HepG2 (cell line): Measurements from ENCODE around the gene PCGF3. TPM values are rescaled to one million over a fixed set of nuclear protein-coding genes. Genes with fewer than 3 reads are reported as not detected.

ENCODE experiments used
- AGO1 ChIP-seq: fragments of 200-400 bp; formaldehyde crosslinking; IDR thresholded peaks from 2 replicates; pipeline ENCODE4 v1.6.1; 2017; ENCODE audit warnings: mild to moderate bottlenecking, low read depth, low read length, moderate library complexity; ENCODE audit not compliant: poor library complexity, severe bottlenecking
- AGO2 ChIP-seq: fragments of 200-400 bp; formaldehyde crosslinking; optimal IDR thresholded peaks from 2 replicates; pipeline ENCODE3; 2017; ENCODE audit warnings: mild to moderate bottlenecking, low read depth, low read length, moderate library complexity
- ATF7 ChIP-seq, 2 experiments: fragments of 450-650 bp in 1 of 2; sonication (generic) in 1 of 2; formaldehyde crosslinking in 1 of 2; IDR thresholded peaks; 2 replicates each; pipeline versions ENCODE4 v1.4.0 to v1.6.1; 2016 to 2020; ENCODE audit warnings: antibody characterized with exemption in 1 of 2, mild to moderate bottlenecking in 1 of 2, missing genetic modification reagents in 1 of 2
- FOSL1 ChIP-seq: sonication (generic); formaldehyde crosslinking; IDR thresholded peaks from 2 replicates; pipeline ENCODE4 v1.9.0; 2021; ENCODE audit warnings: missing genetic modification reagents, borderline replicate concordance
- IKZF4 ChIP-seq: sonication (generic); formaldehyde crosslinking; IDR thresholded peaks from 2 replicates; pipeline ENCODE4 v1.5.1; 2020; ENCODE audit warnings: borderline replicate concordance, mild to moderate bottlenecking, low read depth, missing genetic modification reagents; ENCODE audit errors: not compliant biosample characterization
- KLF12 ChIP-seq: sonication (generic); formaldehyde crosslinking; IDR thresholded peaks from 2 replicates; pipeline ENCODE4 v1.4.0; 2020; ENCODE audit warnings: missing genetic modification reagents, borderline replicate concordance
- MED13 ChIP-seq: sonication (generic); formaldehyde crosslinking; IDR thresholded peaks from 2 replicates; pipeline ENCODE4 v1.5.0; 2020; ENCODE audit warnings: missing genetic modification reagents
- MXD1 ChIP-seq: sonication (generic); formaldehyde crosslinking; IDR thresholded peaks from 2 replicates; pipeline ENCODE4 v1.4.0; 2020; ENCODE audit warnings: mild to moderate bottlenecking, missing genetic modification reagents
- NCOR1 ChIP-seq: fragments of 200-600 bp; sonication (generic); IDR thresholded peaks from 2 replicates; pipeline ENCODE4 v1.7.0; 2017; ENCODE audit warnings: antibody characterized with exemption, low read length, borderline replicate concordance
- NONO ChIP-seq, 2 experiments: fragments of 450-650 bp in 1 of 2; sonication (generic) in 1 of 2; formaldehyde crosslinking in 1 of 2; IDR thresholded peaks in 1 of 2; conservative IDR thresholded peaks in 1 of 2; 2 replicates each; pipeline versions ENCODE4 v1.6.1 to v1.8.0; 2017 to 2022; ENCODE audit warnings: mild to moderate bottlenecking in 1 of 2, missing genetic modification reagents in 1 of 2, moderate library complexity in 1 of 2
- RBM22 ChIP-seq: fragments of 200-400 bp; formaldehyde crosslinking; optimal IDR thresholded peaks from 2 replicates; pipeline ENCODE3; 2017; ENCODE audit warnings: mild to moderate bottlenecking, low read length, moderate library complexity
- RNF219 ChIP-seq: sonication (generic); formaldehyde crosslinking; IDR thresholded peaks from 2 replicates; pipeline ENCODE4 v1.5.0; 2020; ENCODE audit warnings: mild to moderate bottlenecking, missing genetic modification reagents
- SMC3 ChIP-seq: IDR thresholded peaks from 2 replicates; pipeline ENCODE4 v1.6.1; 2011; ENCODE audit warnings: low read length, improper control_type of control experiment
- SMYD3 ChIP-seq: sonication (generic); formaldehyde crosslinking; IDR thresholded peaks from 2 replicates; pipeline ENCODE4 v1.8.1; 2023; ENCODE audit warnings: mild to moderate bottlenecking, missing genetic modification reagents
- SRF ChIP-seq: IDR thresholded peaks from 2 replicates; pipeline ENCODE4 v1.6.1; 2011; ENCODE audit warnings: mild to moderate bottlenecking, low read depth, low read length, moderate library complexity
- STAG1 ChIP-seq: sonication (generic); formaldehyde crosslinking; IDR thresholded peaks from 2 replicates; pipeline ENCODE4 v1.4.0; 2020; ENCODE audit warnings: missing genetic modification reagents
- TCF7 ChIP-seq: sonication (generic); IDR thresholded peaks from 2 replicates; pipeline ENCODE4 v1.6.1; 2016; ENCODE audit warnings: antibody characterized with exemption, low read depth
- TEAD3 ChIP-seq: optimal IDR thresholded peaks from 2 replicates; pipeline ENCODE3; 2016; ENCODE audit warnings: borderline replicate concordance
- TP53 ChIP-seq: sonication (generic); formaldehyde crosslinking; conservative IDR thresholded peaks from 2 replicates; pipeline ENCODE4 v1.4.0; 2020; ENCODE audit warnings: missing genetic modification reagents
- ZBTB1 ChIP-seq: sonication (generic); formaldehyde crosslinking; IDR thresholded peaks from 2 replicates; pipeline ENCODE4 v1.4.0; 2020; ENCODE audit warnings: missing genetic modification reagents, borderline replicate concordance
- ZNF431 ChIP-seq: sonication (generic); formaldehyde crosslinking; IDR thresholded peaks from 2 replicates; pipeline ENCODE4 v1.9.0; 2022; ENCODE audit warnings: missing genetic modification reagents, low read depth, mild to moderate bottlenecking, borderline replicate concordance
- ZNF550 ChIP-seq: sonication (generic); formaldehyde crosslinking; IDR thresholded peaks from 2 replicates; pipeline ENCODE4 v1.4.0; 2020; ENCODE audit warnings: mild to moderate bottlenecking, missing genetic modification reagents, borderline replicate concordance
- ZNF780A ChIP-seq: sonication (generic); formaldehyde crosslinking; IDR thresholded peaks from 2 replicates; pipeline ENCODE4 v1.8.0; 2022; ENCODE audit warnings: mild to moderate bottlenecking, missing genetic modification reagents, moderate library complexity
- ZXDC ChIP-seq: sonication (generic); formaldehyde crosslinking; IDR thresholded peaks from 2 replicates; pipeline ENCODE4 v1.5.0; 2020; ENCODE audit warnings: mild to moderate bottlenecking, missing genetic modification reagents
- polyA plus RNA-seq, 8 experiments: library from polyadenylated mRNA; depleted of rRNA in 3 of 8; stranded (reverse) in 7 of 8; unstranded in 1 of 8; fragments of >200 nt; fragmentation: Illumina TruSeq in 4 of 8; extraction: Trizol in 4 of 8; gene quantifications; 2 replicates each; pipeline versions ENCODE4 v1.2.1 to v1.2.3, GENCODE V29; 2011 to 2016; ENCODE audit warnings: low read depth in 4 of 8, missing spikeins in 1 of 8, mixed read lengths in 1 of 8; ENCODE audit not compliant: insufficient read depth in 1 of 8
- total RNA-seq, 5 experiments: library from RNA; depleted of rRNA; stranded (reverse); fragments of >200 nt; fragmentation: Illumina TruSeq; extraction: Trizol; gene quantifications; 2 replicates each; pipeline ENCODE4 v1.2.3, GENCODE V29; 2016; ENCODE audit warnings: low read depth in 1 of 5

The PCGF3 gene
- total and polyA plus RNA-seq, 2 of the 13 experiments (the other 11 are each of a cell fraction or from before 2014, with no cell fraction given), result 28.6 to 66.2 TPM

GRCh38 chr4:762211-763190, 56.9 kb downstream of the PCGF3 start (continued):
- TF ChIP-seq SRF (no peak), NCOR1 (peak; percentile 33; the same call in 1 of the 2 replicates), ATF7 (IDR thresholded peaks at IDR 0.05) (no peak), ATF7 (CRISPR knock-in tag; IDR thresholded peaks at IDR 0.05) (no peak), MXD1 (CRISPR knock-in tag) (no peak), ZBTB1 (CRISPR knock-in tag) (no peak), ZNF431 (CRISPR knock-in tag) (no peak), TEAD3 (peak; percentile 14), STAG1 (CRISPR knock-in tag) (peak; percentile 39), ZNF550 (CRISPR knock-in tag) (no peak), ZXDC (CRISPR knock-in tag) (no peak), MED13 (no peak), TCF7 (no peak), FOSL1 (CRISPR knock-in tag) (no peak), SMYD3 (CRISPR knock-in tag) (no peak), AGO1 (peak; percentile 96), KLF12 (CRISPR knock-in tag) (no peak), SMC3 (peak; percentile 50; the same call in 1 of the 2 replicates), AGO2 (peak; percentile 20), RBM22 (no peak), NONO (IDR thresholded peaks at IDR 0.05) (no peak), NONO (CRISPR knock-in tag; conservative IDR thresholded peaks at IDR 0.05) (peak; percentile 17; the same call in 1 of the 2 replicates), RNF219 (CRISPR knock-in tag) (no peak), ZNF780A (CRISPR knock-in tag) (no peak), TP53 (CRISPR knock-in tag) (no peak), IKZF4 (CRISPR knock-in tag) (no peak)
